GM23338 (cell line): ENCODE measurements around the gene XRCC4. TPM values are rescaled to one million over a fixed set of nuclear protein-coding genes. Genes with fewer than 3 reads are reported as not detected.

Experiments used
- ATAC-seq: fragments of 200-7000 bp; cut with Tn5 transposase; 3 replicates; pipeline ENCODE4 v1.9.1; 2020
- DNase-seq: peaks from one replicate; pipeline ENCODE4 v3.0.0-alpha.2; 2015; ENCODE audit warnings: low spot score
- H2AFZ ChIP-seq: fragments of 200-600 bp; sonication (generic); 2 replicates; pipeline ENCODE4 v1.8.0; 2016; ENCODE audit warnings: antibody characterized with exemption, mild to moderate bottlenecking, moderate library complexity
- H3F3A ChIP-seq: fragments of 200-600 bp; sonication (generic); replicated peaks from 2 replicates; pipeline ENCODE4 v1.8.0; 2017; ENCODE audit warnings: antibody characterized with exemption, mixed run types, low read depth
- H3K27ac ChIP-seq: fragments of 200-600 bp; sonication (generic); 2 replicates; pipeline ENCODE4 v1.6.1; 2016; ENCODE audit warnings: low read depth
- H3K27me3 ChIP-seq: fragments of 200-600 bp; sonication (generic); 2 replicates; pipeline ENCODE4 v1.8.0; 2016; ENCODE audit warnings: mild to moderate bottlenecking, mixed run types, moderate library complexity; ENCODE audit not compliant: insufficient read depth
- H3K36me3 ChIP-seq: fragments of 200-600 bp; sonication (generic); 2 replicates; pipeline ENCODE4 v1.8.0; 2016; ENCODE audit warnings: mild to moderate bottlenecking; ENCODE audit not compliant: insufficient read depth
- H3K4me1 ChIP-seq: fragments of 200-600 bp; sonication (generic); 2 replicates; pipeline ENCODE4 v1.8.0; 2016; ENCODE audit warnings: mild to moderate bottlenecking, moderate library complexity; ENCODE audit not compliant: insufficient read depth
- H3K4me2 ChIP-seq: fragments of 200-600 bp; sonication (generic); 2 replicates; pipeline ENCODE4 v1.7.1; 2017; ENCODE audit warnings: mixed run types
- H3K4me3 ChIP-seq: fragments of 200-600 bp; sonication (generic); 2 replicates; pipeline ENCODE4 v1.6.1; 2016; ENCODE audit warnings: mixed run types
- H3K79me2 ChIP-seq: fragments of 200-600 bp; sonication (generic); replicated peaks from 2 replicates; pipeline ENCODE4 v1.8.0; 2017; ENCODE audit warnings: mild to moderate bottlenecking; ENCODE audit not compliant: insufficient read depth
- H3K9me2 ChIP-seq: fragments of 200-600 bp; sonication (generic); 2 replicates; pipeline ENCODE4 v1.8.0; 2017; ENCODE audit not compliant: insufficient read depth
- H4K20me1 ChIP-seq: fragments of 200-600 bp; sonication (generic); replicated peaks from 2 replicates; pipeline ENCODE4 v1.8.0; 2017; ENCODE audit warnings: mild to moderate bottlenecking; ENCODE audit not compliant: insufficient read depth
- H3K27ac Mint-ChIP-seq: 2 replicates; pipeline ENCODE4 v1.8.0; 2020; ENCODE audit warnings: inconsistent platforms, mild to moderate bottlenecking, moderate library complexity, mixed read lengths
- H3K27me3 Mint-ChIP-seq: 3 replicates; pipeline ENCODE4 v1.8.0; 2022; ENCODE audit warnings: low read depth, mild to moderate bottlenecking, moderate library complexity, mixed read lengths, inconsistent platforms; ENCODE audit not compliant: insufficient read depth, poor library complexity
- H3K36me3 Mint-ChIP-seq: 3 replicates; pipeline ENCODE4 v1.8.0; 2021; ENCODE audit warnings: low read depth, mild to moderate bottlenecking, inconsistent platforms, moderate library complexity, mixed read lengths
- H3K4me1 Mint-ChIP-seq: 3 replicates; pipeline ENCODE4 v1.8.0; 2020; ENCODE audit warnings: mild to moderate bottlenecking, inconsistent platforms, mixed read lengths
- H3K4me3 Mint-ChIP-seq: 3 replicates; pipeline ENCODE4 v1.8.0; 2021; ENCODE audit warnings: moderate library complexity, mild to moderate bottlenecking, inconsistent platforms, mixed read lengths
- H3K9me3 Mint-ChIP-seq: 3 replicates; pipeline ENCODE4 v1.8.0; 2020; ENCODE audit warnings: moderate library complexity, mild to moderate bottlenecking, inconsistent platforms, mixed read lengths
- CREB1 ChIP-seq: fragments of 250-450 bp; sonication (Bioruptor Pico); IDR thresholded peaks from 2 replicates; pipeline ENCODE4 v1.5.0; 2020; ENCODE audit warnings: low read depth, mild to moderate bottlenecking, moderate library complexity
- EZH2phosphoT487 ChIP-seq: fragments of 200-600 bp; sonication (generic); IDR thresholded peaks from one replicate; pipeline ENCODE4 v1.8.1; 2018; ENCODE audit warnings: antibody characterized with exemption; ENCODE audit not compliant: unreplicated experiment
- JUNB ChIP-seq: IDR thresholded peaks from one replicate; pipeline ENCODE4 v1.6.1; 2016; ENCODE audit warnings: antibody characterized with exemption; ENCODE audit not compliant: unreplicated experiment
- NANOG ChIP-seq: IDR thresholded peaks from 2 replicates; pipeline ENCODE4 v1.6.1; 2016; ENCODE audit warnings: antibody characterized with exemption, borderline replicate concordance
- POLR2AphosphoS5 ChIP-seq: IDR thresholded peaks from 2 replicates; pipeline ENCODE4 v1.6.1; 2016; ENCODE audit warnings: antibody characterized with exemption, low read depth
- STAT1 ChIP-seq: IDR thresholded peaks from one replicate; pipeline ENCODE4 v1.6.1; 2016; ENCODE audit warnings: antibody characterized with exemption; ENCODE audit not compliant: unreplicated experiment
- ZNF114 ChIP-seq: fragments of 250-450 bp; sonication (Bioruptor Pico); IDR thresholded peaks from 2 replicates; pipeline ENCODE4 v1.5.0; 2020; ENCODE audit warnings: mild to moderate bottlenecking, moderate library complexity
- ZNF331 ChIP-seq: fragments of 250-450 bp; sonication (Bioruptor Pico); IDR thresholded peaks from 2 replicates; pipeline ENCODE4 v1.5.0; 2020; ENCODE audit warnings: low read depth, mild to moderate bottlenecking, moderate library complexity
- polyA plus RNA-seq: library from polyadenylated mRNA; unstranded; fragments of >200 nt; fragmentation: Nextera tagmentation; extraction: Ambion mirVana; gene quantifications from 2 replicates; pipeline ENCODE4 v1.2.1, GENCODE V29; 2016
- total RNA-seq: library from RNA; depleted of rRNA; stranded (reverse); fragments of >200 nt; shearing (Covaris generic); gene quantifications from 2 replicates; pipeline ENCODE4 v1.2.3, GENCODE V29; 2014
- TF ChIP-seq, protein P1 (sequence below), 2 experiments: fragments of 200-600 bp in 1 of 2; sonication (generic) in 1 of 2; conservative IDR thresholded peaks; 2 replicates each; pipeline versions ENCODE4 v1.5.1 to v1.6.1; 2016 to 2017; ENCODE audit warnings: antibody characterized with exemption in 2 of 2, low read depth in 2 of 2, mild to moderate bottlenecking in 2 of 2, moderate library complexity in 1 of 2
- TF ChIP-seq, protein P2 (sequence below): IDR thresholded peaks from 2 replicates; pipeline ENCODE4 v1.6.1; 2016; ENCODE audit warnings: antibody characterized with exemption
- TF ChIP-seq, protein P3 (sequence below): IDR thresholded peaks from one replicate; pipeline ENCODE4 v1.6.1; 2018; ENCODE audit warnings: antibody characterized with exemption; ENCODE audit not compliant: unreplicated experiment

XRCC4 gene
- total and polyA plus RNA-seq, 2 experiments from 2014 or later: 11.5 to 22.4 TPM

DNA sequence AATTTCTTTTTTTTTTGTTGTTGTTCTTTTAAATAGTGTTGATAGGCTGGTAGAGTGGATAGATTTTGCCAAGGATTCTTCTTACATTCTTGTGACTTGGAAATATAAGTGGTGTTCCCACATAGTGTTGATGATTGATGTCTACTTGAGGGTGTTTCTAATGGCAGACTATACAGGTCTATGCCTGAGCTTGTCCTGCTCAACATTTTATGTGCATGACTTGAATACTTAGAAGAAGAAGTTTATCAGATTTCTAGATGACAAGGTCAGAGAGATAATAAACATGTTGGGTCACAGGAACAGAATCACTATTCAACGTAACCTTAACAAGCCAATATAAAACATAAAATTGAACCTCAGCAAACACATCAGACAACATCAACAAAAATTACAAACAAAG is 24.2 kb downstream of the XRCC4 start:
- H3K27ac ChIP-seq: no peak overlapping the region
- no peaks in the 10 kb centered on the region for H3K27me3 ChIP-seq
- peaks cover 7% of the 10 kb centered on the region for H3K4me1 ChIP-seq
- no peak overlapping the region for H3K4me3 ChIP-seq
- Mint-ChIP-seq H3K4me3 (no peak overlapping the region), H3K36me3 (no peaks in the 10 kb centered on the region), H3K27me3 (no peaks in the 10 kb centered on the region), H3K9me3 (no peaks in the 10 kb centered on the region), H3K4me1 (peaks cover 13% of the 10 kb centered on the region; the same call in 2 of the 3 replicates), H3K27ac (no peak overlapping the region)
- no peaks in the 10 kb centered on the region for H3K36me3 ChIP-seq
- H2AFZ ChIP-seq: no peak overlapping the region
- TF ChIP-seq ZNF114 (CRISPR knock-in tag): no peak
- TF ChIP-seq, protein P1, sequence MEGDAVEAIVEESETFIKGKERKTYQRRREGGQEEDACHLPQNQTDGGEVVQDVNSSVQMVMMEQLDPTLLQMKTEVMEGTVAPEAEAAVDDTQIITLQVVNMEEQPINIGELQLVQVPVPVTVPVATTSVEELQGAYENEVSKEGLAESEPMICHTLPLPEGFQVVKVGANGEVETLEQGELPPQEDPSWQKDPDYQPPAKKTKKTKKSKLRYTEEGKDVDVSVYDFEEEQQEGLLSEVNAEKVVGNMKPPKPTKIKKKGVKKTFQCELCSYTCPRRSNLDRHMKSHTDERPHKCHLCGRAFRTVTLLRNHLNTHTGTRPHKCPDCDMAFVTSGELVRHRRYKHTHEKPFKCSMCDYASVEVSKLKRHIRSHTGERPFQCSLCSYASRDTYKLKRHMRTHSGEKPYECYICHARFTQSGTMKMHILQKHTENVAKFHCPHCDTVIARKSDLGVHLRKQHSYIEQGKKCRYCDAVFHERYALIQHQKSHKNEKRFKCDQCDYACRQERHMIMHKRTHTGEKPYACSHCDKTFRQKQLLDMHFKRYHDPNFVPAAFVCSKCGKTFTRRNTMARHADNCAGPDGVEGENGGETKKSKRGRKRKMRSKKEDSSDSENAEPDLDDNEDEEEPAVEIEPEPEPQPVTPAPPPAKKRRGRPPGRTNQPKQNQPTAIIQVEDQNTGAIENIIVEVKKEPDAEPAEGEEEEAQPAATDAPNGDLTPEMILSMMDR (conservative IDR thresholded peaks at IDR 0.05; ENCODE audit: low read depth in 2 of 2): no peak
- no peak for TF ChIP-seq NANOG
- H3K9me2 ChIP-seq: no peaks in the 10 kb centered on the region
- ATAC-seq (no peak), DNase-seq (no peak)
- no peaks in the 10 kb centered on the region for H4K20me1 ChIP-seq
- H3K79me2 ChIP-seq: no peaks in the 10 kb centered on the region
- H3F3A ChIP-seq: no peaks in the 10 kb centered on the region
- no peak overlapping the region for H3K4me2 ChIP-seq

DNA sequence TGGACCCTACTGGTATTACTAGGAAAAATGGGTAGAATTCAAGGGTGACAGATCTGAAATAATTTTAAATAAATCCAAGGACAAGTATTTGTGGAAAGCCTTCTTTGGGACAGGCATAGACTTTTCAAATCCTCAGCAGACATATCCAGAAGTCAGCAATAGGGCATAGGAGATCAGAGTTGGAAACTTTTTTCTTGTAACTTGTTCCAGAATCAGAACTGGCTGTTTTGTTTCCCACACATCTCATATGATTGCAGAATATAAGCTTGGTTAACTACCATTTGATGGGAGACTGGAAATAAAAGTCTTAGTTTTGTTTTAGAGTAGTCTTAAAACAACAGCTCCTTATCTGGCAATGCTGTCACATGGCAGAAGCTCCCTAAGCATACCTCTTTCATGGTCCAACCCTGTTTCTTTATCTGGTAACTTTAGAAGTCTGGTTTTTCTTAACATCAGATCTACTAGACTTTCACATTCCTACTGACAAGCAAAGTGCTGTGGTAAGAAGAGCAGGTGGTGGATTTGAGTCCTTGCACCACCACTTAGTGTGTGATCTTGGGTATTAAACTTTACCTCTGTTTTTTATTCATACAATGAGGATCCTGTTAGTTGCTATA is 25.1 kb downstream of the XRCC4 start:
- H3K36me3 ChIP-seq: no peaks in the 10 kb centered on the region
- H2AFZ ChIP-seq: no peak overlapping the region
- no peak overlapping the region for H3K27ac Mint-ChIP-seq
- H3F3A ChIP-seq: no peaks in the 10 kb centered on the region
- no peak overlapping the region for H3K4me2 ChIP-seq
- peaks cover 7% of the 10 kb centered on the region for H3K4me1 ChIP-seq
- no peaks in the 10 kb centered on the region for H3K27me3 Mint-ChIP-seq
- peaks cover 13% of the 10 kb centered on the region; the same call in 2 of the 3 replicates for H3K4me1 Mint-ChIP-seq
- no peak overlapping the region for H3K4me3 Mint-ChIP-seq
- no peak for DNase-seq
- no peaks in the 10 kb centered on the region for H3K9me2 ChIP-seq
- no peaks in the 10 kb centered on the region for H3K27me3 ChIP-seq
- H3K4me3 ChIP-seq: no peak overlapping the region
- H3K9me3 Mint-ChIP-seq: no peaks in the 10 kb centered on the region
- ATAC-seq: no peak
- H4K20me1 ChIP-seq: no peaks in the 10 kb centered on the region
- TF ChIP-seq, protein P2, sequence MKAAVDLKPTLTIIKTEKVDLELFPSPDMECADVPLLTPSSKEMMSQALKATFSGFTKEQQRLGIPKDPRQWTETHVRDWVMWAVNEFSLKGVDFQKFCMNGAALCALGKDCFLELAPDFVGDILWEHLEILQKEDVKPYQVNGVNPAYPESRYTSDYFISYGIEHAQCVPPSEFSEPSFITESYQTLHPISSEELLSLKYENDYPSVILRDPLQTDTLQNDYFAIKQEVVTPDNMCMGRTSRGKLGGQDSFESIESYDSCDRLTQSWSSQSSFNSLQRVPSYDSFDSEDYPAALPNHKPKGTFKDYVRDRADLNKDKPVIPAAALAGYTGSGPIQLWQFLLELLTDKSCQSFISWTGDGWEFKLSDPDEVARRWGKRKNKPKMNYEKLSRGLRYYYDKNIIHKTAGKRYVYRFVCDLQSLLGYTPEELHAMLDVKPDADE: no peak
- TF ChIP-seq NANOG (no peak), ZNF114 (CRISPR knock-in tag) (no peak), POLR2AphosphoS5 (no peak), JUNB (no peak), STAT1 (no peak), CREB1 (no peak), EZH2phosphoT487 (no peak), ZNF331 (CRISPR knock-in tag) (no peak)
- TF ChIP-seq, protein P3, sequence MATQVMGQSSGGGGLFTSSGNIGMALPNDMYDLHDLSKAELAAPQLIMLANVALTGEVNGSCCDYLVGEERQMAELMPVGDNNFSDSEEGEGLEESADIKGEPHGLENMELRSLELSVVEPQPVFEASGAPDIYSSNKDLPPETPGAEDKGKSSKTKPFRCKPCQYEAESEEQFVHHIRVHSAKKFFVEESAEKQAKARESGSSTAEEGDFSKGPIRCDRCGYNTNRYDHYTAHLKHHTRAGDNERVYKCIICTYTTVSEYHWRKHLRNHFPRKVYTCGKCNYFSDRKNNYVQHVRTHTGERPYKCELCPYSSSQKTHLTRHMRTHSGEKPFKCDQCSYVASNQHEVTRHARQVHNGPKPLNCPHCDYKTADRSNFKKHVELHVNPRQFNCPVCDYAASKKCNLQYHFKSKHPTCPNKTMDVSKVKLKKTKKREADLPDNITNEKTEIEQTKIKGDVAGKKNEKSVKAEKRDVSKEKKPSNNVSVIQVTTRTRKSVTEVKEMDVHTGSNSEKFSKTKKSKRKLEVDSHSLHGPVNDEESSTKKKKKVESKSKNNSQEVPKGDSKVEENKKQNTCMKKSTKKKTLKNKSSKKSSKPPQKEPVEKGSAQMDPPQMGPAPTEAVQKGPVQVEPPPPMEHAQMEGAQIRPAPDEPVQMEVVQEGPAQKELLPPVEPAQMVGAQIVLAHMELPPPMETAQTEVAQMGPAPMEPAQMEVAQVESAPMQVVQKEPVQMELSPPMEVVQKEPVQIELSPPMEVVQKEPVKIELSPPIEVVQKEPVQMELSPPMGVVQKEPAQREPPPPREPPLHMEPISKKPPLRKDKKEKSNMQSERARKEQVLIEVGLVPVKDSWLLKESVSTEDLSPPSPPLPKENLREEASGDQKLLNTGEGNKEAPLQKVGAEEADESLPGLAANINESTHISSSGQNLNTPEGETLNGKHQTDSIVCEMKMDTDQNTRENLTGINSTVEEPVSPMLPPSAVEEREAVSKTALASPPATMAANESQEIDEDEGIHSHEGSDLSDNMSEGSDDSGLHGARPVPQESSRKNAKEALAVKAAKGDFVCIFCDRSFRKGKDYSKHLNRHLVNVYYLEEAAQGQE: no peak
- no peaks in the 10 kb centered on the region for H3K36me3 Mint-ChIP-seq
- H3K27ac ChIP-seq: no peak overlapping the region
- no peaks in the 10 kb centered on the region for H3K79me2 ChIP-seq
